Keratinocyte (primary cell): ENCODE measurements around the gene ANGPTL8. TPM values are rescaled to one million over a fixed set of nuclear protein-coding genes. Genes with fewer than 3 reads are reported as not detected.

Experiments
- DNase-seq: peaks from one replicate; pipeline ENCODE4 v3.0.0-alpha.2; 2011; ENCODE audit warnings: low read depth, missing footprints, low spot score
- FAIRE-seq: peaks from 2 replicates; lab custom pipeline; 2011; peaks lifted over from hg19 to GRCh38; lab: Jason Lieb, UNC
- H2AFZ ChIP-seq: 2 replicates; pipeline ENCODE4 v1.6.0; 2012; ENCODE audit warnings: low read length, control low read depth, inconsistent platforms; ENCODE audit not compliant: control insufficient read depth
- H3K27ac ChIP-seq: 2 replicates; pipeline ENCODE4 v1.5.1; 2011; ENCODE audit warnings: low read length; ENCODE audit not compliant: control insufficient read depth, insufficient read depth
- H3K27me3 ChIP-seq: 3 replicates; pipeline ENCODE4 v1.6.0; 2011; ENCODE audit warnings: low read length; ENCODE audit not compliant: control insufficient read depth, insufficient read depth; ENCODE audit errors: extremely low read depth
- H3K36me3 ChIP-seq, 2 experiments: 2 replicates in 1 of 2; 3 replicates in 1 of 2; pipeline ENCODE4 v1.5.1; 2011; ENCODE audit warnings: low read length in 2 of 2, mild to moderate bottlenecking in 1 of 2; ENCODE audit not compliant: control insufficient read depth in 2 of 2, insufficient read depth in 2 of 2; ENCODE audit errors: extremely low read depth in 1 of 2
- H3K4me1 ChIP-seq: 3 replicates; pipeline ENCODE4 v1.5.1; 2011; ENCODE audit warnings: low read length; ENCODE audit not compliant: control insufficient read depth, insufficient read depth; ENCODE audit errors: extremely low read depth
- H3K4me2 ChIP-seq: 3 replicates; pipeline ENCODE4 v1.6.0; 2011; ENCODE audit warnings: low read depth, low read length; ENCODE audit not compliant: control insufficient read depth, insufficient read depth; ENCODE audit errors: extremely low read depth
- H3K4me3 ChIP-seq, 3 experiments: fragments of 200-600 bp in 1 of 3; sonication (generic) in 1 of 3; 2 replicates in 2 of 3; 3 replicates in 1 of 3; pipeline ENCODE4 v1.5.1; 2011 to 2016; ENCODE audit warnings: low read length in 3 of 3, mild to moderate bottlenecking in 3 of 3, control low read depth in 2 of 3, inconsistent platforms in 1 of 3, low read depth in 1 of 3, mixed read lengths in 1 of 3, mixed run types in 1 of 3, moderate library complexity in 1 of 3; ENCODE audit not compliant: control insufficient read depth in 2 of 3, insufficient read depth in 2 of 3; ENCODE audit errors: extremely low read depth in 1 of 3
- H3K79me2 ChIP-seq: 2 replicates; pipeline ENCODE4 v1.6.0; 2012; ENCODE audit warnings: low read length; ENCODE audit not compliant: control insufficient read depth, insufficient read depth
- H3K9ac ChIP-seq: 3 replicates; pipeline ENCODE4 v1.6.0; 2011; ENCODE audit warnings: low read length; ENCODE audit not compliant: control insufficient read depth, insufficient read depth; ENCODE audit errors: extremely low read depth
- H3K9me1 ChIP-seq: 3 replicates; pipeline ENCODE4 v1.6.0; 2011; ENCODE audit warnings: low read length; ENCODE audit not compliant: control insufficient read depth, insufficient read depth; ENCODE audit errors: extremely low read depth
- H3K9me3 ChIP-seq: 2 replicates; pipeline ENCODE4 v1.5.1; 2012; ENCODE audit warnings: low read depth, low read length; ENCODE audit not compliant: control insufficient read depth
- H4K20me1 ChIP-seq: 3 replicates; pipeline ENCODE4 v1.6.0; 2011; ENCODE audit warnings: low read length; ENCODE audit not compliant: control insufficient read depth, insufficient read depth; ENCODE audit errors: extremely low read depth
- EZH2 ChIP-seq: IDR thresholded peaks from one replicate; pipeline ENCODE4 v1.6.1; 2012; ENCODE audit warnings: inconsistent platforms, mild to moderate bottlenecking, low read length, moderate library complexity
- dilution Hi-C: fragments of 300-500 bp; cut with MboI; formaldehyde crosslinking; loops from one replicate; pipeline ENCODE4 v1.7.0; 2020; ENCODE audit warnings: low sequenced_read_pairs; ENCODE audit not compliant: extremely low pct_ligation_motif_present
- polyA plus RNA-seq, 5 experiments: library from polyadenylated mRNA; depleted of rRNA in 3 of 5; stranded (reverse) in 3 of 5; stranded (forward) in 1 of 5; unstranded in 1 of 5; fragments of >200 nt; gene quantifications; 1 replicate in 1 of 5; 2 replicates in 3 of 5; 3 replicates in 1 of 5; pipeline versions ENCODE4 v1.2.1 to v1.2.3, GENCODE V29; 2011 to 2012; ENCODE audit warnings: missing spikeins in 2 of 5, low read depth in 1 of 5, low replicate concordance in 1 of 5
- TF ChIP-seq, protein P1 (sequence below), 3 experiments: IDR thresholded peaks in 1 of 3; conservative IDR thresholded peaks in 1 of 3; optimal IDR thresholded peaks in 1 of 3; 2 replicates in 2 of 3; 3 replicates in 1 of 3; pipeline versions ENCODE3 to v1.5.1; 2011; ENCODE audit warnings: low read length in 3 of 3, mild to moderate bottlenecking in 3 of 3, moderate library complexity in 2 of 3, control low read depth in 1 of 3, inconsistent platforms in 1 of 3; ENCODE audit not compliant: insufficient read depth in 2 of 3; ENCODE audit errors: extremely low read depth in 1 of 3

Gene ANGPTL8
- polyA plus RNA-seq, 1 donor (not counting 4 experiments of a cell fraction or from before 2014, with no cell fraction given) = 0.18 TPM

GRCh38 chr19:11238041-11238440 is 1.4 kb upstream of the ANGPTL8 start:
- Histone ChIP-seq H3K4me1 (no peaks in the 10 kb centered on the region), H4K20me1 (no peaks in the 10 kb centered on the region), H3K36me3 (peaks cover 14 to 29% of the 10 kb centered on the region in 2 experiments), H2AFZ (no peak overlapping the region), H3K27me3 (no peaks in the 10 kb centered on the region), H3K9ac (no peak overlapping the region), H3K79me2 (no peaks in the 10 kb centered on the region), H3K27ac (no peak overlapping the region), H3K4me2 (no peak overlapping the region), H3K4me3 (no peak overlapping the region), H3K9me1 (no peaks in the 10 kb centered on the region), H3K9me3 (no peaks in the 10 kb centered on the region)
- TF ChIP-seq, protein P1, sequence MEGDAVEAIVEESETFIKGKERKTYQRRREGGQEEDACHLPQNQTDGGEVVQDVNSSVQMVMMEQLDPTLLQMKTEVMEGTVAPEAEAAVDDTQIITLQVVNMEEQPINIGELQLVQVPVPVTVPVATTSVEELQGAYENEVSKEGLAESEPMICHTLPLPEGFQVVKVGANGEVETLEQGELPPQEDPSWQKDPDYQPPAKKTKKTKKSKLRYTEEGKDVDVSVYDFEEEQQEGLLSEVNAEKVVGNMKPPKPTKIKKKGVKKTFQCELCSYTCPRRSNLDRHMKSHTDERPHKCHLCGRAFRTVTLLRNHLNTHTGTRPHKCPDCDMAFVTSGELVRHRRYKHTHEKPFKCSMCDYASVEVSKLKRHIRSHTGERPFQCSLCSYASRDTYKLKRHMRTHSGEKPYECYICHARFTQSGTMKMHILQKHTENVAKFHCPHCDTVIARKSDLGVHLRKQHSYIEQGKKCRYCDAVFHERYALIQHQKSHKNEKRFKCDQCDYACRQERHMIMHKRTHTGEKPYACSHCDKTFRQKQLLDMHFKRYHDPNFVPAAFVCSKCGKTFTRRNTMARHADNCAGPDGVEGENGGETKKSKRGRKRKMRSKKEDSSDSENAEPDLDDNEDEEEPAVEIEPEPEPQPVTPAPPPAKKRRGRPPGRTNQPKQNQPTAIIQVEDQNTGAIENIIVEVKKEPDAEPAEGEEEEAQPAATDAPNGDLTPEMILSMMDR (optimal IDR thresholded peaks at IDR 0.05 in 1 of 3, IDR thresholded peaks at IDR 0.05 in 1 of 3, conservative IDR thresholded peaks at IDR 0.05 in 1 of 3; ENCODE audit: extremely low read depth in 1 of 3, insufficient read depth in 2 of 3, low read length in 3 of 3) = no peak
- no peak for TF ChIP-seq EZH2
- DNase-seq (no peak), FAIRE-seq (no peak)
- dilution Hi-C loops = no loop called here

GRCh38 chr19:11238781-11239376 is 540 bp upstream of the ANGPTL8 start:
- no peaks in the 10 kb centered on the region for H4K20me1 ChIP-seq
- H3K9me1 ChIP-seq = no peaks in the 10 kb centered on the region
- TF ChIP-seq, protein P1 (optimal IDR thresholded peaks at IDR 0.05 in 1 of 3, IDR thresholded peaks at IDR 0.05 in 1 of 3, conservative IDR thresholded peaks at IDR 0.05 in 1 of 3; ENCODE audit: extremely low read depth in 1 of 3, insufficient read depth in 2 of 3, low read length in 3 of 3) = no peak
- TF ChIP-seq EZH2 = no peak
- DNase-seq (no peak), FAIRE-seq (no peak)
- no peak overlapping the region for H3K4me3 ChIP-seq
- no peak overlapping the region for H3K4me2 ChIP-seq
- no peak overlapping the region for H2AFZ ChIP-seq
- no peaks in the 10 kb centered on the region for H3K9me3 ChIP-seq
- H3K36me3 ChIP-seq = peaks cover 13 to 34% of the 10 kb centered on the region in 2 experiments
- no peaks in the 10 kb centered on the region for H3K27me3 ChIP-seq
- H3K9ac ChIP-seq = no peak overlapping the region
- H3K4me1 ChIP-seq = no peaks in the 10 kb centered on the region
- H3K79me2 ChIP-seq = no peaks in the 10 kb centered on the region
- dilution Hi-C loops = no loop called here
- no peak overlapping the region for H3K27ac ChIP-seq
